SW 1271 (cell line): ENCODE results near the gene LRRC73.
"Not testable (repeated sequence)": the region's sequence is repeated elsewhere in the genome, so short reads cannot be mapped to it uniquely, and the experiment has no call there.

Experiments used
- DNase-seq, 2 experiments: peaks; one replicate each; lab custom pipeline; 2025; lab: John Stamatoyannopoulos, UW

LRRC73 gene

GRCh38 chr6:43492673-43493072, 17.5 kb downstream of the LRRC73 start:
- DNase-seq, result no peak

- DNase-seq, result peak in 1 of 2 experiments; percentile 41
These were observed 18.1 kb downstream of the LRRC73 start for GRCh38 chr6:43491750-43492661.

DNA sequence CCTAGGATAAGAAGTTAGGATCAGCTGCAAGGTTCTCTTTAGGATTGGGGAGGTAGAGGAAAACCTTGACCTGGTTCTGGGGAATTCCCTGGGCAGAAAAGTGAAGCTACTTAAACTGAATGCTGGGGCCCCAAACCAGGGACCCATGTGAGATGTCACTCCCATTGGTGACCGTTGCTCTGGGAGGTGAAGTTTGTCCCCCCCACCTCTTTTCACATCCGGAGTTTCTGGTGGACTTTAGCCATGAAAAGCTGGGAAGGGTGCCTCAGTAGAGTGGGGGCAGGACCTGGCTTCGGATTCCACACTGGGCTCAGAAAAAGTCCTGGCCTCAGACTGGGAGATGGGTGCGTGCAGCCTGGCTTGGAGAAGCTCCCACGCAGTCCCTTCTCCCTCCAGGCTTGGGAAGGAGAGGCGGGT, 19.6 kb downstream of the LRRC73 start:
- DNase-seq, result no peak

- no peak for DNase-seq
These were observed 20.7 kb downstream of the LRRC73 start for GRCh38 chr6:43489277-43490072.

- DNase-seq, result no peak
These were observed 21.4 kb downstream of the LRRC73 start for GRCh38 chr6:43488667-43489276.

DNA sequence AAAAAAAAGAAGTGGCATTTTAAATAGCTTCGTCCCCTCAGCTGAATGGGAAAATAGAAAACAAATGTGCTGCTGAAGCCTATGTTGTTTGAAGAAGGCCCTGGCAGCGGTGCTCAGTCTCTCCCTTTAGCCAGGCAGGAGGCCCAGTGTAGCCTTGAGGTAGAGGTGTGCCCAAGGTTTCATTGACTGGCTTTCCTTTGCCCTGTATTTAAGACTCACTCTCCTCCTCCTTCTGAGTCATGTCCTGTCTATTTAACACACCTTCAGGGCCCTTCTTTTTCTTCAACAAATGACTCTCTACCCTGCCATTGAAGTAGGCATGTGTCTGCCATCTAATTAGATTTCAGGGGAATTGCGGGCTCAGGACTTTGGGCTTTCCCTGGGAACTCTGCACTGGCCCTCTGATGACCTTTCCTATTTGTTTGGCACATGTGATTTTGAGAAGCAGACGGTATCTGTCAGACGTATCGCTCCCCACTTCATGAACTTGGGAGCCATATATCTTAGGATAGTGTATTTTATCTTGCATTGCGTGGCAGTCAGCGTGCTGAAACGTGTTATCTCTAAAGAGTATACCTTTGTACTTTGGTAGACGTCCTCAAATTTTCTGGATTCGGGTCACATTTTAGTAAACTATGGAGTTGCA, 28.4 kb downstream of the LRRC73 start:
- DNase-seq, result peak in 1 of 2 experiments; percentile 22

- no peak for DNase-seq
These were observed 29.1 kb downstream of the LRRC73 start for GRCh38 chr6:43481075-43481474.

DNA sequence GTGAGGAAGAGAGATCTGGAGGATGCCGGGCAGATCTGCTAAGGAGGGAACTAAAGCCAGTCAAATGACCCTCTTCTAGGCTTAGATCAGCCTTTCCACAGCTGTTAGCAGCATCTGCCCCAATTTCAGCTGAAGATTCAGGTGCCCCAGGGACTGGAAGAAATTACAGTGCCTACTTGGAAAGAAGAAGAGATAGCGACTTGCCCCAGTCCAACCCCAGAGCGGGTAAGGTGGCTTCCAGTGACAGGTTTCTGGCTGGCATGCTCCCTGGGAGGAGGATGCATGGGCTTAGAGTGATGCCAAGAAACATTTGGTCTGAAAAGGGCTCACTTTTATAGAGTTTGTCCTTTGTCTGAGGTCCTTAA, 32.2 kb downstream of the LRRC73 start:
- DNase-seq, result no peak

DNA sequence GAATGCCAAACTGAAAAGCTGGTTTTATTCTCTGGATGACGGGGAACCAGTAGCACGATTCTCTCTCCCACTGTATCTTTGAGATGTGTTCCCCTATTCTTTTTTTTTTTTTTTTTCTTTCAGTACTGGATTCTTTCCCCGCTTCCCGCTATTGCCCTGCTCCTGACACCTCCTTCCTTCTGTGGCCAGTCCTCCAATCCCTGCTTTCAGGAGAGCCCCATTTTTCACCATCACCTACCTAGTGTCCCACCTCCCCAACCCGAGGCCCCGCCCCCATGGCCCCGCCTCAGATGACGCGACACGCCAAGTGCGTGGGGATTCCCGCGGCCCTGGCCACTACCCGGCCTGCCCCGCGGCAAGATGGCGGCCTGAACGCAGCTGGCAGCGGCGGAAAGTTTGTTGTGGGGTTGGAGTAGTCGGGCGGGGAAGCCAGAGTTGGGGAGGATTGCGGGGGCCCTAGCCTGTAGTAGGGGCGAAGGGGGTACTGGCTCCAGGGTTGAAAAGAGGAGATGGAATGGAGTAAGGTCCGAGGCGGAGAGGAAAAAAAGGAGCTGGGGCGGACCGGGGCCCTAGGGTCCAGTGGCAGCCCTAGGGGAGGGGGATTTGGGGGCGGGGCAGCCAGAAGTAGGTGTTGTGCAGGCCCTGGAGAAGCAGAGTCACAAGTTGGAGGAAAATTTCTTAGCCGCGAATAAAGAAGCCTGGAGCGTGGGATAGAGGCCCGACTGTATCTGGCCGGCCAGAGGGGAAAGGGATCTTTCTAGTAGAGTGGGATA, 32.7 kb downstream of the LRRC73 start, which contains the start of gene TJAP1:
Gene TJAP1, plus strand, starts transcription at position 336 of the 773 bp plus-strand sequence. CDS start 21,432 bp downstream, outside the sequence.
- DNase-seq, result peak; percentile 59 to 82

GRCh38 chr6:43476746-43477145, 33.4 kb downstream of the LRRC73 start:
- DNase-seq, result no peak

DNA sequence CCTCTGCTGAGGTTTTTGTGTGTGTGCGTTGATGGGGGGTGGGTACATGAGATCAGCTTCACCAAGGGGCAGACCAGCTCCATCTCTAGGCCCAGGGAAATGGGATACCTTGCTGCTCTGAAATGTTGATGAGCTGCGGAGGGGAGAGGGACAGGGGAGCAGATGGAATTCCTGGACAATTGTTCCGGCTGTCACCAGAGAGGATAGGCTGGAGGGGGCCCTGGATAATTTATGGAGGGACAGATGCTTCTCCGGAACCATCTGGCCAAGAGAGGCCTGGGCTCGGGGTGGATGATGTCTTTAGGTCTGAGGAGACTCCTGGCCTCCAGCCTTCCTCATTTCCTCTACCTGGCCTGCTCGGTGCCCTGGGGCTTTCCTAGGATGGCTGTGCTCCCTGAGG, 34.6 kb downstream of the LRRC73 start:
- no peak for DNase-seq

- no peak for DNase-seq
These were observed 37.6 kb downstream of the LRRC73 start for GRCh38 chr6:43472515-43472914.

DNA sequence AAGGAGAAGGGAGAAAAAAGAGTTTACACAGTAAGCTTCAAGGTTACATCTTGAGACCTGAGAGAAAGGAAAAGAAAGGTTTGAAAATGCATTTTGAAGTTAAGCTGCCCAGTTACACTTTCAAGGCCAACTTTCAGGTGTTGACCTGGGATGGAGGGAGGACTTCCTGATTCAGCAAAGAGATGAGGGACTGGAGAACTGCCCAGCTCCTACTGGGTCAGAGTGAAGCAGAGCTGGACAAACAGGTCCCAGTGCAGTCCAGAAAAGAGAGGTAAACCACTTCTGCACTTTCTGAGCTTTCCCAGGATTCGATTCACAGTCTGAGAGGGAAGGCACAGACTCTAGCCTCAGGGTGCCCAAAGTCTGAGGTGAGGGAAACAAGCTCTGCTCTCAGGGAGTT, 38.7 kb downstream of the LRRC73 start:
- DNase-seq, result no peak

GRCh38 chr6:43469947-43470346, 40.2 kb downstream of the LRRC73 start:
- no peak for DNase-seq

GRCh38 chr6:43468748-43469681, 41.1 kb downstream of the LRRC73 start:
- no peak for DNase-seq

GRCh38 chr6:43468240-43468639, 41.9 kb downstream of the LRRC73 start:
- DNase-seq, result no peak

- DNase-seq, result no peak
These were observed 42.4 kb downstream of the LRRC73 start for GRCh38 chr6:43467752-43468151.

DNA sequence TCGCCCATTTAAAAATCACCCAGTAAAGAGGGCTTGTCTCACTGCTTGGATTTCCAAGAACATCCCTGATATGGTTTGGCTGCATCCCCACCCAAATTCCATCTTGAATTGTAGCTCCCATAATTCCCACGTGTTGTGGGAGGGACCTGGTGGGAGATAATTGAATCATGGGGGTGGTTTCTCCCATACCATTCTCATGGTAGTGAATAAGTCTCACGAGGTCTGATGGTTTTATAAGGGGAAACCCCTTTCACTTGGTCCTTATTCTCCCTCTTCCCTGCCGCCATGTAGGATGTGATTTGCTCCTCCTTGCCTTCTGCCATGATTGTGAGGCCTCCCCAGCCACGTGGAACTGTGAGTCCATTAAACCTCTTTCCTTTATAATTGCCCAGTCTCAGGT, 42.9 kb downstream of the LRRC73 start:
- DNase-seq, result not testable (repeated sequence)

DNA sequence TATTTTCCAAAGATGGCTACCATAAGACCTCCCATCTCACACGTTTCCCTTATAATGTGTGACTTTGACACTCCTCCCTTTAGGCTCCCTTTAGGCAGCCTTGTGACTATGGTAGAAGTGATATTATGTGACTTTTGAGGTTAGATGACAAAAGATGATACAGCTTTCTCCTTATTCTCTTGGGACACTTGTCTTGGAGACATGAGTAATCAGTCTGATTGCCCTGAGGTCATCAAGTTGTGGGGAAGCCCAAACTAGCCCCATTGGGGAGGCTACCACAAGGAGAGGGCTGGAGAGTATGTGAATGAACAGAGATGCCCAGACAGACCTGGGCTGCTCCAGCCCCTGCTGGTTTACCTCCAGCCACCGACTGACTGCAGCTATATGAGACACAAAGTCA, 44.2 kb downstream of the LRRC73 start:
- DNase-seq, result no peak

DNA sequence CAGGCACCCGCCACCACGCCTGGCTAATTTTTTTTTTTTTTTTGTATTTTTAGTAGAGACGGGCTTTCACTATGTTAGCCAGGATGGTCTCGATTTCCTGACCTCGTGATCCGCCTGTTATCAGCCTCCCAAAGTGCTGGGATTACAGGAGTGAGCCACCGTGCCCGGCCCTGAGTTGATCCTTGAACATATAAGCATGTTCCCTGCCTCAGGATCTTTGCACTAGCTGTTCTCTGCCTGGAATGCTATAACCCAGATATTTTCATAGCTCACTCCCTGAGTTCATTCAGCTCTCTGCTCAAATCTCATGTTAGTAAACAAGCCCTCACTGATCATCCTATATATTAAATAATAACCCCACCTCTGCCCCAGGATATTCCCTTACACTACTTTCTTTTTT, 45.8 kb downstream of the LRRC73 start:
- no peak for DNase-seq
